Superior temporal gyrus (tissue), 1 donor: ENCODE data around the gene TCF12.
"Not testable (repeated sequence)": the region's sequence is repeated elsewhere in the genome, so short reads cannot be mapped to it uniquely, and the experiment has no call there.

Source experiments
- DNase-seq: peaks from one replicate; pipeline ENCODE4 v3.0.0-alpha.2; 2016; ENCODE audit errors: extremely low spot score

TCF12 gene

DNA sequence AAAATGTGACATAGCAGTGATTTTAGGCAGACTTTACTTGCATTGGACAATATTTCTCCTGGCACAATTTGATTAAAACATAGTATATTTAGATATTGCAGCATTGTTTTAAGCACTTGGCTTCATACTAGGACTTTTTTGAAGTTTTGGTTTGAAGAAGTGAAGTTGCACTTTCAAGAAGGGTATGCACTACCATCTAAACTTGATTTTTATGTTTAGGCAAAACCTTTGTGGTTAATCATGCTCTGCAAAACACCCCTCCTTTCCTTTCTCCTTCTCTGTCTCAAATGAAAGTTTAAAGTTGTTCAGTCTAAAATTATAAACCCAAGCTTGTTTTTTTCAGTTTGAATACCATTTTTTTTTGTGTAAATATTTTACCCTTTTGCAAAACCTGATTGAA is 173.8 kb downstream of the TCF12 start:
- DNase-seq, result no peak

DNA sequence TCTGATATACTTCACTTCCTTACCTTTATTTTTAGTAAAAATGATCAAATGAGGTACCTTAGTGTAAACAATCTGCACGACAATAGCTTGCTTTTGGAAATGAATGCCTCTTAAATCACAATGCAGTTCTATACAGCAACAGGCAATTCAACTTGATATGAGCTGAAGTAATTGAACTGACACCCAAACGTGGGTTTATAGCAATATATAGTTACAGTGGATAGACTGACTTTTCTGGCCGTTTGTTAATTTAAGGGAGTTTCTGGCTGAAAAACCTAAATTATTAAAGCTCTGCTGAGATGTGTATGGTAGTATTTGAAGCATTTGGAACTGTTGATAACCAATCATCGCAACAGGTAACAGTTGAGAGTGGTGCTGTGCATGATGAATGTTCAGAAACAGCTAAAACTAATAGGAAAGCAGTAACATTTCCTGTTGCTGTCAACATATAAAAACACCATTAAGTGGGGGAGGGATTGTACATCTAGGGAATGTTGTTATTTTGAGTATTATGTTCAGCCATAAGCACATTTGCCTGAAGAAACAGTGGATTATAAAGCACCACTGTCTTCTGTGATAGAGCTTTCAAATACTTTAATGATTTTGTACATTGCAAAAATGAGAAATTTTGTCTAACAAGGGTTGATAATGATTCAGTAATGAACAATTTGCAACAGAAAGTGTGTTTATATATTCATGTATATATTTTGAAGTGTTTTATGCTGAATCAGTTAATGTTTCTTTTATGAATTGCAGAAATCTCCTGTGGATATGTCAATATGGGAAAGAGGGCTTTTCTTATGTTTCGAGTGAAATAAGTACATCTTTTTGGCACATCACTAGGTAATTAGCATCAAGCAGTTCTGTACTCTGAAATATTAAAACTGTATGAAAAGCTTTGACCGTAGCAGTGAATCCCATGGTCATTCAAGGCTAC is 176.1 kb downstream of the TCF12 start:
- no peak for DNase-seq

DNA sequence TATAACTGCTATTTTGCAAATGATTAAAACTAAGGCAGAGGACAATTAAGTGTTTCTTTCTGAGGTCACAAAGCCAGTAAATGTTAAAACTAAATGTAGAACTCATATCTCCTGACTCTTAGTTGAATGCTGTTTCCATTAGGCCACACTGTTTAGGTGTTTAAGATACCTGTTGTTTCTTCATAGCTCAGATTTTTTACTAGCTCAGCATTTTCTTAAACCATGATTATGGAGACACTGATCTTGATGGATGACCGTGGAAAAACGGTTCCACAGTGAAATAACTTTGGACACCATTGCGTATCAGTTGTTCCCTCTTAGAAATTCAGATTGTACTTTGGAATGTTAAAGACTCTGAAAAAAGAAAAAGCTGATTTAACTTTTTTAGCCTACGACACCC is 177.5 kb downstream of the TCF12 start:
- DNase-seq, result no peak

DNA sequence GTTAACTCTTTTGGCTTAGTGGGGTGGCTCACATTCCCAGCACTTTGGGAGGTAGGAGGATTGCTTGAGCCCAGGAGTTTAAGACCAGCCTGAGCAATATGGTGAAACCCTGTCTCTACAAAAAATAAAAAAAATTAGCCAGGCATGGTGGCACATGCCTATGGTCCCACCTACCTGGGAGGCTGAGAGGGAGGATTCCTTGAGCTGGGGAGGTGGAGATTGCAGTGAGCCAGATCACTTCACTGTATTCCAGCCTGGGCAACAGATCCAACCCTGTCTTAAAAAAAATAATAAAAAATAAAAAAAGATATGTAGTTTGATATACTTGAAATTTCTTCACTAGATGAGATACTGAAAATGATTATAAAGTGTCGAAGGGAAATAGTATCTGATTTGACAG is 178.8 kb downstream of the TCF12 start:
- DNase-seq, result no peak

DNA sequence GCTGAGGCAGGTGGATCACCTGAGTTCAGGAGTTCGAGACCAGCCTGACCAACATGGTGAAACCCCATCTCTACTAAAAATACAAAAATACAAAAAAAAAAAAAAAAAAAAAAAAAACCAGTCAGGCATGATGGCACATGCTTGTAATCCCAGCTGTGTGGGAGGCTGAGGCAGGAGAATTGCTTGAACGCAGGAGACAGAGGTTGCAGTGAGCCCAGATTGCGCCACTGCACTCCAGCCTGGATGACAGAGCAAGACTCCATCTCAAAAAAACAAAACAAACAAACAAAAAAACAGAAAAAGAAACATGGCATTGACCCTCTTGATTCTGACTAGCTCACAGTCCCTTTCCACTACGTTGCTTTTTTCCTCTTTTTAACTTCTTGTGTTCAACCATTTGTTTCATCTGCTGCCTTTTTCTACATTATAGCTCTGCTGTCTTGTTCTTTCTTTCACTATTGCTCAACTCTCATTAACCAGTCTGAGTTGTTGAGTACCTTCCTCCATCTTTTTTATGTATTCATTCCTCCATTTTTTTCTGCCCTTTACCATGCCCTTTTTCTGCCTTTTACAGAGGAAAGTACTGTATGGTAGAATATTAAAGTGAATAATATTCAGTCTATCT is 179.6 kb downstream of the TCF12 start:
- DNase-seq, result not testable (repeated sequence)

DNA sequence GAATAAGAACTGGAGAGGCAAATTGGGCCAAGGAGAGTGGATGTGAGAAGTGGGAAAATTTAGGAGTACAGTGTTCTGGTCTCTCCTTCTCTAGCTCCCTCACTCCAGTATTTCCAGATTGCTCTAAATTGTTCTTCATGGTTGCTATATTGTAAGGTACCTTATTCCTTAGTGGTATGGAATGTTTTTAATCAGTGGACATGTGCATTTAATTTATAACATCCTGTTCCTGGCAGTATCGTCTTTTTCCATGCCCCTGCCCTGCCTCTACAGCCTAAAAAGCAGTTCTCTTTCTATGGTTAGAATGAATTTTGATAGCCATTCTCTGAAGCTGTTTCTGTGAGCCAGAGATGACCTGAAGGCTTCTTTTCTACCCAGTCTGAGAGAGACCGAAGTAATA is 180.5 kb downstream of the TCF12 start:
- DNase-seq, result no peak

DNA sequence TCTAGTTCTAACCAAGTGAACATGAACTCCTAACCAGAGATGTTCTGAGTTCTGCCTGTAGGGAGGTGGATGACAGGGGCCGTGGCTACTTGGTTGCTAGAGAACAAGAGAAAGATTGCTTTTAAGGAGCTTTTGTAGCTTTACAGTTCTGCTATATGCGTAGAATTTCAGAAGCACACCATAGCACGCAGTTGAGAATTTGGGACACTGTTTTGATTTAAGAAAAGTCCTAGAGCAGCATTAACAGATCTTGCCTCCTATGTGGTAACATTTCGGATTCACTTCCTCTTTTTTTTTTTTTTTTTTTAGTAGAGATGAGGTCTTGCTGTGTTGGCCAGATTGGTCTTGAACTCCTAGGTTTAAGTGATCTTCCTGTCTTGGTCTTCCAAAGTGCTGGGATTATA is 181.7 kb downstream of the TCF12 start:
- no peak for DNase-seq

DNA sequence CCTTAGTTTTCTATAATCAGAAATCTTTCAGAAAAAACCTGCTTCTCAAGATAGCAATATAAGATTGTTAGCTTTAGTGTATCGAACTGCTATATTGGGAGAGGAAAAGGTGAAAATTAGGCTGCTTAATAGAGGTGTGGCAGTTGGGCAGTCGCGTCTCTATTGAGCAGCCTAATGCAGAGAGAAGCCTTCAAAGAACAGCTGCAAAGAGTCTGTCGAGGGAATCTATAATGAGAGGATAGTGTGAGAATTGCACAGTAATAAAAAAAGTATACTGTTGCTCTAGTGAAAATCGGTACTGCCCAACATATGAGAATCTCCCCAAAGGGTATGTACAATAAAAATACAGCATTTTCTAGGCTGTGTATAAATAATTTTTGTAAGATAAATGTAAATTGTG is 184.4 kb downstream of the TCF12 start:
- DNase-seq, result no peak

DNA sequence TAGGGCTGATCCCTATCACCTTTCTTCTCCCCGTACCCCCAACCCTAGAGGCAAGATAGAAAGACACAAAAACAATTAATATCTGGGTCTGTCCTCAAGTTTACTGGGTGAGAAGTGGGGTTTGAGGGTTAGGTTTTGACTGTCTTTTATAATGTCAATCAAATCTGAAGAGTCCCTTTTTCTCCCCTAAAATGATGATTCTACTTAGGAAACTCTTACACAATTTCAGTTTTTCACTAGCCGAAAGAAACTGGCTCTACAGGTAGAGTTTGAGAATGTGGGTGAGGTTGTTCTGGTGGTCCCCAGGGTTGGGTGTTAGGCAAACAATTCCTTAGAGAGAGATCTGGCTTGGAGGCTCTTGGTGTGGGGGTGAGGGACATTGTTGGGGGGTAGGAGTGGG is 189.9 kb downstream of the TCF12 start:
- DNase-seq, result no peak

DNA sequence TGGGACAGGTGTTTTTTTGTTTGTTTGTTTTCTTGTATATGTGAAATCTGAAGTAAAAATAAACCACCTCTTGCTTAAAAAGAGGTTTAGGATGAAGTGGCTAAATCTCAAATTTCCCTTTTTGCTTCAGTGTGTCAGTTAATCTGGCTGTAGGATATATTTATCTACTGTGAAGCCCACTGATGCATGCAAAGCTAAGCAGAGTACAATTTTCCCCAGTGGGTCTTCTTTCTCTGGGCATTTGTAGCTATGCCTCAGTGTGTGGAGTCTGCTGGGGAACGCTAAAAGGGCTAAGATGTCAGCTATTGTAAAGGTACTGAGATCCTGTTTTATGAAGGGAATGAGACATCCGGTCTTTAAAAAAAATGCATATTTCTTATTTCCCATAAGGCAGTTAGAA is 190.6 kb downstream of the TCF12 start:
- no peak for DNase-seq

DNA sequence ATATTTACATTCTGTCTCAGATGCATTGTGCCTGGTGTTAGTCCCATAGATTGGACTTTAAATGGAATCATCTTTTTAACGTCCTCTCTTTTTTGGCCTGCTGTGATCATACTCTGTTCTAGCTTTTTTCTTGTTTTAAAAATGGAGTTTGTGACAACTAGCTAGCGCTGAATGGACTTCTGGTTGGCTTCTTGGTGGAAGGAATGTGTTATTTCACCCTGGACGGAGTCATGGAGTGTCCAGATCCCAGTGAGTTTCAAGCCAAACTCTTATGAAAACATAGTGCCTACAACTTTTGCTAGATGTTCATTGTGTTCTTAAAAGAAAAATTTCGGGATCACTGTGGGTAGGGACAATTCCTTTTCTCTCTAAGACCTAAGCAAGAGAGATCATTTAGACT is 192.6 kb downstream of the TCF12 start:
- no peak for DNase-seq

DNA sequence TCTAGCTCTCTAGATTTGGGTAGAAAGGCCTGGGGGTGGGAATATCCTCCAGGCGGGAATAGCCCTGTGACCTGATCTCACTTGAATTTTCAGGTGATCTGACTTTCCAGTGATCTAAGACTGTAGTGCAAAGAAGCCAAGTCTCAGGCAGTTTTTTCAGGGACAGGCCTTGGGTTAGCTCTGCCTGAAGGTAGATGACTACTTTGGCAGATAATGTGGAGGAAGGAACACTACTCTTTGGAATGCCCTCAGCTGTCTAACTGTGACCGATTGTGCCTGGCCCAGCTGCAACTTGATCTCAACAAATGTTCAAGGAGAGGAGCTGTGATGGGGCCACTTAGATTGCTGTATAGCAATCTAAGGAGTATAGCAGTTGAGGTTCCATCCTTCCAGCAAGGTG is 193.7 kb downstream of the TCF12 start:
- no peak for DNase-seq

DNA sequence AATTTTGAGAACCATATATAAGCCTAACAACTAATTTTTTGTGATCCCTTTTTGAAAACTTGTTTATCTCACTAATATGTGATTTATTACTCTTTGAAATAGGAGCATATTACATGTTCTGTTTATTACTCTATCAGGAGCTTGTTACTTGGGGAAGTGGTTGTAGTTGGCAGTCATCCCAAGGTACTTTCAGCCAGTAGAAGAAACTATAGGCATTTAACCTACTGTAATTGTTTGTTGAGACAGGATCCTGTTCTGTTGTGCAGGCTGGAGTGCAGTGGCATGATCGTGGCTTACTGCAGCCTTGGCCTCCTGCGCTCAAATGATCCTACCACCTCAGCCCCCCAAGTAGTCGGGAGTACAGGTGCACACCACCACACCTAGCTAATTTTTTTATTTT is 195.6 kb downstream of the TCF12 start:
- no peak for DNase-seq

DNA sequence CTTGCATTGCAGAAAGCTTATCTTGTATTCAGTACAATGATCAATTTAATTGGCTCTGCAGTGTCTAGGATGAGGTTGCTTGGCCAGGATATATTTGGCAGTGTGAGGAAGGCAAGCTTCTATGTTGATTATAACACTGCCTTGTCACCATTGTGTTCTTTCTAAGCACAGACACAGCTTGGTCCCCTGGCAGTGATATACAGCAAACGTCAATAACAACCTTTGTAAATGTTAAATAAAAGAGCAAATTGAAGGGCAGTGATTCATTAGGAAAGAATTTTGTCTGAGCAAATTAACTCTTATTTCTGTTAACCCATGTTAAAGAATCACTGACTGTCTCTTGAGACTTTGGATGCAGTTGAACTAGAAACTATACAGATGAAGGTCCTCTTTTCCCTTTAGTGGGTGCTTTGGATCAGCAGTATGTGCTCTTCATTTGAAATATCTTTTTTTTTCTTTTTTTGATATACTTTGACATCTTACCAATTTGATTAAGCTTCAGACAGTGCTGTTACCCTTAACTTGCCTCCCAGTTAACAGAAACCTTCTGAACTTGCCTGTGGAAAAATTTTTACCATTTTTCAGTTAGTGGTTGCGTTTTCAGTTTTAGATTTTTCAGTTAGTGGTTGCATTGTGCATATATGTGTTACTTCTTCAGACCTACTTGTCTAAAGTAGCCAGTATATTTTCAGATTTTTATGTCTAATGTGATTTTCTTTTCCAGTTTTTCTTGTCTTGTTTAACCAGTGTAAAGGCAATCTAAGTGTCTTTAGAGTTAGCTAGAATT is 199.8 kb downstream of the TCF12 start:
- peak; percentile 78 for DNase-seq

DNA sequence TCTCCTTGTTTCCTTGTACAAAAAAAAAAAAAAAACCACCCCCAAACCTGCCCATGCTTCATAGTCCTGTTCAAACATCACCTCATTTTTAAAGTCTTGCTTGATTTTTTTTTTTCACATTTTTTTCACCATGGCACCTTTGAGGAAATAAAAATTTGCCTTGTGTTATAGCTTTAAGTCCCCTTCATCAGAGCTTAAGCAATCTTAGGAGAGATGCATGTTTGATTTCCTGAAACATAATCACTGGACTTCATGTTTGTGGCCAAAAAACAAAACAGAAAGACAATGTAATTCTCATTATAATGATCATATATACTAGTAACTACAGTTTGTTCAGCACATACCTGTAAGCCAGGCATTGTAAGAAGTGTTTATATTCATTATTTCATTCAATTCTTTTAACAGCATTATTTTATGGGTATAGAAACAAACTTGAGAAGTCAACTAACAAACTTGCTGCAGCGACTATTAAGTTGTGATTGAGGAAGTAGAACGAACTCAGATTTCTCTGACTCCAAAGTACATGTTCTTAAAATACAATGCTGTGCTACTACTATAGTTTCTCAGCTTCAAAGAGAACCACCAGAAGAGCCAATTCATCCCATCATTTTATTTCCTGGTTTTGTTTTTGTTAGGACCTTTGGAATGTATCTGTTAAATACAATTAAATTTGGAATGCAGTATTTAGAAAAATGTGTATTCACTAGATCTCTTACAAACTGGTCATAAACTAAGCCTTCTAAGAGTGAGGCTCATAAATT is 203.8 kb downstream of the TCF12 start:
- peak; percentile 39 for DNase-seq

DNA sequence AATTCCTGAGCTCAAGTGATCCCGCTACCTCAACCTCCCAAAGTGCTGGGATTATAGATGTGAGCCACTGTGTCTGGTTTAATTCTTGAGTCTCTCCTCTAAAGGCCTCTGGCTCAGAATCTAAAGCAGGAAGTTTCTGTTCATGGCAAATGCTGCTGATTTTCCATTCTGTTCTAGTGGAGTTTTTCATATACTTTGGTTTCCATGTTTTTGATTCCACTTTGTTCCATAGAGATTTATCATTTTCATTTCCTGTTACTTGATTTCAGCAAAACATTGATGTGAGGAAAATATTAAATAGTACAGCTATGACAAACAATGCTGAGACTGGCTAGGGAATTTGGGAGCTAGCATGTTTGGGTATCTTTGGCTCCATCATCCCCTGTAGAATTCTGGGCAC is 205.6 kb downstream of the TCF12 start:
- DNase-seq, result no peak

DNA sequence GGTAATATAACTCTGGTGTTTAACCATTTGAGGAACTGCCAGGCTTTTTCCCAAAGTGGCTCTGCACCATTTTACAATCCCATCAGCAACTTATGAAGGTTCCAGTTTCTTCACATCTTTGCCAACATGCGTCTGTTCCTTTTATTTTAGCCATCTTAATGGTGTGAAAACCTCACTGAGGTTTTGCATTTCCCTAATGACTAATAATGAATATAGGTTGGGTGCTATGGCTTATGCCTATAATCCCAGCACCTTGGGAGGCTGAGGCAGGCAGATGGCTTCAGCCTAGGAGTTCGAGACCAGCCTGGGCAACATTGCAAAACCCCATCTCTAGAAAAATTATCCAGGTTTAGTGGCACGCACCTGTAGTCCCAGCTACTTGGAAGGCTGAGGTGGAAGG is 210.6 kb downstream of the TCF12 start:
- DNase-seq, result no peak

DNA sequence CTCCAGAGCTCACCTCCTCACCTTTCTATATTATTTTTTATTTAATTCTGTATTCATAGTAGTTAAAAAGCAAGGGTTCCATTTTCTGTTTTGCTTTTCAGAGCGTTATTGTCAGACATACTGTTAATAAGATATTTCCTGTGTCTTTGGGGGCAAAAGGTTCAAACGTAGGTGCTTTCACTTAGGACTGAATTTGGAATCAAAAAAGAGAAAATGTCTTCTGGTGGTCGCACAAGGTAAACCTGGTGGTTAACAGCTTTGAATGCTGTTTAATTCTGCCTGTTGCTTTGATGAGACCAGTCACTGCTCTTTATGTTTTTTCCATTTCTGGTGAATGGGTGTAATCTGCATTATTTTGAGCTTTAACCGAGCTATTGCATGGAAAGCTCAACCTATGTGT is 212.5 kb downstream of the TCF12 start:
- no peak for DNase-seq

DNA sequence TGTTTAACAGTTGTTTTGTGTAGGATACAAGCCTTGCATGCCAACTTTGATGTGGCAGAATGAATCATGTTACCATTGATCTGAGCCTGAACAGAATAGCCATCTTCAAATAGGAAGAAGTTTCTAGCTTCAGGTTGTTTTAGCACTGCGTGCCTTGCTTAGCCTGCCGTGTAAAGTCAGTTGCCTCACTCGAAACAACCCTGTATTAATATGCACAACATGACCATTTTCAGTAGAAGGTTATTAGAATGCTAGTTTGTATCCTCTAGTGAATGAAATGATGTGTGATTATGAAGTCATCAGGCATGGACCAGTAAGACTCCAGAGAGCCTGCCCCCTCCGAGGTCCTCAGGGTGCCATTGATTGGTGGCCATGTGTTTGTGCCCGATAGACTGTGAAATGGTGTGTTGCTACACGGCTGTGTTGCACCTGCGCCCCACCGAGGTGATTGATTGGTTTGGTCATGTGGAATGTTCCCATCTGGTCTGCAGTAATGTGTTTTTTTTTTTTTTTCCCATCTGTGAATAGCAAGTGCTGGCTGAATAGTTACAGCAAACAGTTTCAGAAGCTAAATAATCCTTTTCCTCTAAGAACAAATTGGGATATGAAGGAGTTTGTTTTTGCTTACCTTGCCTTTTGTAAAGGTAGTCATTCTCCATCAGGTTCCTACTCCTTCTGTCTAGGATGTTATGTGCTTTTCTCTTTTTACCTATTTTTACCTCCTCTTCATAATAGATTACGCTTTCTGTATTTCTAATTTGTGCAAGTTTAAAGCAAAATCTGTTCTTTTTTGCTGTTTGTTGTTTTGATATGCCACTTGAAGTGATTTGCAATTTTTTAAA is 214.9 kb downstream of the TCF12 start:
- peak; percentile 70 for DNase-seq

DNA sequence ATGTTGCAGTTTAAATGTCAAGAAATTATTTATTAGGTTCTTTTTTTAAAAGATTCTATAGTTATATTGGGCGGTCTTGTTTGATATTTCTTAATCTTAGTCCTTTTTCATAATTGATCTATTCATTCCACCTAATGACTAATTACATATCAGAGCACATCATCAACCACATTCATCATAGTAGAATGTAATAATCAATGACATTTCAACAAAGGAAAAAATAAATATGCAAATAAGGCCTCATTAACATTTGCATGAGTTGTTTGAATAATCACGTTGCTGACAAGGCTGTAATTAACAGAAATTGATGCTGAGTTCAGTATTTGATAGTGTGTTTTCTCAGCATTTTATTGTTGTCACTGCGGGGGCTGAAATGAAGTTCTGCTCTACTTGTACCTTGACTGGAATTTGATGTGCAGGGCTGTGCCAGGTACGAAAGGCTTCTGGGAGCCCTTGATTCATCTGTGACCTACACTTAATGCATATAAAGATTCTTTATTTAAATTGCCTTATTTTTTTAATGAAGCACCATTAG is 215.7 kb downstream of the TCF12 start:
- DNase-seq, result peak; percentile 36

DNA sequence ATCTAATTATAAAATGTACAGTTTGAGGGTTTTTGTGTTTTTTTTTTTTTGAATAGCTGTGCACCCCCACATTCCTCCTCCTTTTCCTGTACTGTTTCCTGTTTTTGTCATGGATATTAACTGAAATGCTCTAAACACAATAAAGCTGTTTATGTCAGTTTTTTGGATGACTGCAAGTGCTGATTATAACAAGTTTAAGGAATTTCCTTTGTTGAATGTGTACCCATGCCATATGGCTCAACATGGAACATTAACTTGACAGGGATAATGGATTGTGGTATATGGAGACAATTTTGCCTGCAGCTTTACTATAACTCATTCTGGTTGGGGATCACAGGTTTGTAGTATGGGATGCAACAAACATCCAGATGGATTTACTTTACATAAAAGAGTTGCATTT is 216.4 kb downstream of the TCF12 start:
- peak; percentile 46 for DNase-seq
